Stimulated activated CD8-positive, alpha-beta memory T cell treated with anti-CD3 and anti-CD28 coated beads, Interleukin-4, amount 100 ng/mL, for 4 hours (primary cell): ENCODE data around the gene MYO1G.

Experiments
- DNase-seq, 2 donors: peaks; one replicate each; pipeline ENCODE4 v3.0.0-alpha.2; 2020; ENCODE audit warnings: low read depth in 2 of 2, low spot score in 1 of 2

The MYO1G gene

GRCh38 chr7:44981035-44981706 lies 2.4 kb upstream of the MYO1G start:
- no peak for DNase-seq

GRCh38 chr7:44980393-44981034 lies 1.7 kb upstream of the MYO1G start:
- DNase-seq, result peak in 1 of 2 donors; percentile 49

- DNase-seq, result no peak
Observed at GRCh38 chr7:44979481-44980392, 922 bp upstream of the MYO1G start.

- DNase-seq, result no peak
Observed at GRCh38 chr7:44977959-44978335, 868 bp downstream of the MYO1G start.

GRCh38 chr7:44977304-44977958 lies 1.4 kb downstream of the MYO1G start:
- DNase-seq, result peak; percentile 34 to 53

- no peak for DNase-seq
Observed at GRCh38 chr7:44976746-44977196, 2.0 kb downstream of the MYO1G start.

GRCh38 chr7:44976040-44976745 lies 2.6 kb downstream of the MYO1G start:
- no peak for DNase-seq

- no peak for DNase-seq
Observed at GRCh38 chr7:44975331-44976039, 3.3 kb downstream of the MYO1G start.

- DNase-seq, result no peak
Observed at GRCh38 chr7:44974549-44974948, 4.3 kb downstream of the MYO1G start.

GRCh38 chr7:44973610-44974401 lies 5.0 kb downstream of the MYO1G start:
- DNase-seq, result no peak

GRCh38 chr7:44972562-44972961 lies 6.3 kb downstream of the MYO1G start:
- no peak for DNase-seq

GRCh38 chr7:44971902-44972441 lies 6.8 kb downstream of the MYO1G start:
- no peak for DNase-seq

- no peak for DNase-seq
Observed at GRCh38 chr7:44971188-44971901, 7.5 kb downstream of the MYO1G start.

GRCh38 chr7:44970523-44971051 lies 8.2 kb downstream of the MYO1G start:
- no peak for DNase-seq

- no peak for DNase-seq
Observed at GRCh38 chr7:44969701-44970522, 8.9 kb downstream of the MYO1G start.

- no peak for DNase-seq
Observed at GRCh38 chr7:44969049-44969700, 9.6 kb downstream of the MYO1G start.
